ENCODE data around the gene NR1I2.

Gene NR1I2

DNA sequence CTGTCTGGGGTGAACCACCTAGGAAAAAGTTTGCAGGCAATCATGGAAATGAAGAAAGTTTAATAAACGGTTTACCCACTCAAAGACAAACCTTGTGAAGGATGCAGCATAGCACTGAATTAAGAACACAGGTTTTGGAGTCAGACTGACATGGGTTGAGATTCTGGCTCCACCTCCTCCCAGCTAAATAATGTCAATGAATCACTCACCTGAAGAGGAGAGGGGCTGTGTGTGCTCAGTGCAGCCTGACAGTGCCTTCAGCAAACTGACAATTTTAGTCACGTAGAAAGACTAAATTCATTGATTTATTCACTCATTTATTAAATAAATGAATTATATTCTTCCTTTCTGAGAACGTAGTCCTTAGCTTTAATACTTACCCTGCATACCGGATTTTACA, 18.9 kb downstream of the NR1I2 start:
- POLR2A ChIA-PET, result no interaction called here
- CTCF ChIA-PET, result interaction anchor here (0.9 kb wide), 1 partner anchor 16 kb away, joined by 3 read pairs; no protein-coding TSS in a partner anchor

GRCh38 chr3:119808244-119808643, 26.3 kb downstream of the NR1I2 start:
- no peaks in the 10 kb centered on the region for H3K36me3 ChIP-seq (ENCODE audit: control insufficient read depth in 4 of 4, insufficient read depth in 4 of 4, low read length in 3 of 4)
- H3K27me3 ChIP-seq (replicated peaks in 2 of 5; ENCODE audit: control insufficient read depth in 4 of 5, insufficient read depth in 5 of 5, low read length in 4 of 5), result no peaks in the 10 kb centered on the region
- H3K4me1 ChIP-seq (ENCODE audit: control extremely low read depth in 1 of 4, control insufficient read depth in 4 of 4, insufficient read depth in 4 of 4, low read length in 3 of 4), result peaks cover 3 to 15% (median 11%) of the 10 kb centered on the region in 4 experiments
- ChIA-PET CTCF (interaction anchor here (2.1 kb wide), 1 partner anchor 11 kb away, joined by 11 read pairs; no protein-coding TSS in a partner anchor), POLR2A (no interaction called here)
- no peak overlapping the region for H3K27ac ChIP-seq (ENCODE audit: insufficient read depth in 1 of 2, low read depth in 1 of 2, low read length in 2 of 2, poor library complexity in 1 of 2, severe bottlenecking in 2 of 2)
- DNase-seq, result no peak
- no peaks in the 10 kb centered on the region for H3K9me3 ChIP-seq (ENCODE audit: control extremely low read depth in 1 of 5, control insufficient read depth in 4 of 5, insufficient read depth in 2 of 5, low read depth in 1 of 5, low read length in 4 of 5)
- WGBS (ENCODE audit: insufficient coverage), result 90% methylated on average over 4 of the region's 4 CpGs
- no peak overlapping the region for H3K4me3 ChIP-seq (ENCODE audit: control insufficient read depth in 1 of 7, extremely low read depth in 1 of 7, insufficient read depth in 4 of 7, low read depth in 2 of 7, low read length in 6 of 7)

More for the DNA sequence above, 18.9 kb downstream of the NR1I2 start:
- peaks cover 0 to 3% (median 0%) of the 10 kb centered on the region in 5 experiments for H3K27me3 ChIP-seq (replicated peaks in 2 of 5; ENCODE audit: control insufficient read depth in 4 of 5, insufficient read depth in 5 of 5, low read length in 4 of 5)
- WGBS (ENCODE audit: insufficient coverage), result 100% methylated on average over 3 of the region's 4 CpGs
- H3K4me1 ChIP-seq (ENCODE audit: control extremely low read depth in 1 of 4, control insufficient read depth in 4 of 4, insufficient read depth in 4 of 4, low read length in 3 of 4), result no peaks in the 10 kb centered on the region
- no peak for DNase-seq
- no peaks in the 10 kb centered on the region for H3K36me3 ChIP-seq (ENCODE audit: control insufficient read depth in 4 of 4, insufficient read depth in 4 of 4, low read length in 3 of 4)
- no peaks in the 10 kb centered on the region for H3K9me3 ChIP-seq (ENCODE audit: control extremely low read depth in 1 of 5, control insufficient read depth in 4 of 5, insufficient read depth in 2 of 5, low read depth in 1 of 5, low read length in 4 of 5)
- no peak overlapping the region for H3K4me3 ChIP-seq (ENCODE audit: control insufficient read depth in 1 of 7, extremely low read depth in 1 of 7, insufficient read depth in 4 of 7, low read depth in 2 of 7, low read length in 6 of 7)
- no peak overlapping the region for H3K27ac ChIP-seq (ENCODE audit: insufficient read depth in 1 of 2, low read depth in 1 of 2, low read length in 2 of 2, poor library complexity in 1 of 2, severe bottlenecking in 2 of 2)

GRCh38 chr3:119808843-119809242, 26.9 kb downstream of the NR1I2 start:
- 97% methylated on average over 5 of the region's 6 CpGs for WGBS (ENCODE audit: insufficient coverage)
- POLR2A ChIA-PET, result no interaction called here
- H3K36me3 ChIP-seq (ENCODE audit: control insufficient read depth in 4 of 4, insufficient read depth in 4 of 4, low read length in 3 of 4), result no peaks in the 10 kb centered on the region
- CTCF ChIA-PET, result interaction anchor here (2.1 kb wide), 1 partner anchor 10 kb away, joined by 11 read pairs; no protein-coding TSS in a partner anchor
- H3K27me3 ChIP-seq (replicated peaks in 2 of 5; ENCODE audit: control insufficient read depth in 4 of 5, insufficient read depth in 5 of 5, low read length in 4 of 5), result no peaks in the 10 kb centered on the region
- no peak overlapping the region for H3K4me3 ChIP-seq (ENCODE audit: control insufficient read depth in 1 of 7, extremely low read depth in 1 of 7, insufficient read depth in 4 of 7, low read depth in 2 of 7, low read length in 6 of 7)
- no peaks in the 10 kb centered on the region for H3K9me3 ChIP-seq (ENCODE audit: control extremely low read depth in 1 of 5, control insufficient read depth in 4 of 5, insufficient read depth in 2 of 5, low read depth in 1 of 5, low read length in 4 of 5)
- H3K4me1 ChIP-seq (ENCODE audit: control extremely low read depth in 1 of 4, control insufficient read depth in 4 of 4, insufficient read depth in 4 of 4, low read length in 3 of 4), result peaks cover 3 to 15% (median 11%) of the 10 kb centered on the region in 4 experiments
- no peak overlapping the region for H3K27ac ChIP-seq (ENCODE audit: insufficient read depth in 1 of 2, low read depth in 1 of 2, low read length in 2 of 2, poor library complexity in 1 of 2, severe bottlenecking in 2 of 2)
- DNase-seq, result no peak

GRCh38 chr3:119809249-119810017, 27.5 kb downstream of the NR1I2 start:
- Histone ChIP-seq H3K36me3 (ENCODE audit: control insufficient read depth in 4 of 4, insufficient read depth in 4 of 4, low read length in 3 of 4) (no peaks in the 10 kb centered on the region), H3K27ac (ENCODE audit: insufficient read depth in 1 of 2, low read depth in 1 of 2, low read length in 2 of 2, poor library complexity in 1 of 2, severe bottlenecking in 2 of 2) (no peak overlapping the region), H3K4me1 (ENCODE audit: control extremely low read depth in 1 of 4, control insufficient read depth in 4 of 4, insufficient read depth in 4 of 4, low read length in 3 of 4) (peaks cover 3 to 15% (median 11%) of the 10 kb centered on the region in 4 experiments), H3K27me3 (replicated peaks in 2 of 5; ENCODE audit: control insufficient read depth in 4 of 5, insufficient read depth in 5 of 5, low read length in 4 of 5) (no peaks in the 10 kb centered on the region), H3K9me3 (ENCODE audit: control extremely low read depth in 1 of 5, control insufficient read depth in 4 of 5, insufficient read depth in 2 of 5, low read depth in 1 of 5, low read length in 4 of 5) (no peaks in the 10 kb centered on the region), H3K4me3 (ENCODE audit: control insufficient read depth in 1 of 7, extremely low read depth in 1 of 7, insufficient read depth in 4 of 7, low read depth in 2 of 7, low read length in 6 of 7) (peak overlapping the region; percentile 26 to 83 (median 64))
- DNase-seq, result peak in 2 of 3 donors; percentile 18 to 31
- POLR2A ChIA-PET, result no interaction called here
- 48% methylated on average over 13 of the region's 31 CpGs for WGBS (ENCODE audit: insufficient coverage)
- CTCF ChIA-PET, result interaction anchor here (1.0 to 2.1 kb wide), 3 partner anchors 10 to 331 kb away, joined by 3 to 11 read pairs (median 3); no protein-coding TSS in a partner anchor

GRCh38 chr3:119810018-119810435, 28.1 kb downstream of the NR1I2 start:
- H3K4me1 ChIP-seq (ENCODE audit: control extremely low read depth in 1 of 4, control insufficient read depth in 4 of 4, insufficient read depth in 4 of 4, low read length in 3 of 4), result peaks cover 3 to 15% (median 11%) of the 10 kb centered on the region in 4 experiments
- POLR2A ChIA-PET, result no interaction called here
- H3K27ac ChIP-seq (ENCODE audit: insufficient read depth in 1 of 2, low read depth in 1 of 2, low read length in 2 of 2, poor library complexity in 1 of 2, severe bottlenecking in 2 of 2), result no peak overlapping the region
- H3K36me3 ChIP-seq (ENCODE audit: control insufficient read depth in 4 of 4, insufficient read depth in 4 of 4, low read length in 3 of 4), result no peaks in the 10 kb centered on the region
- WGBS (ENCODE audit: insufficient coverage), result 0% methylated on average over 29 of the region's 33 CpGs
- no peaks in the 10 kb centered on the region for H3K27me3 ChIP-seq (replicated peaks in 2 of 5; ENCODE audit: control insufficient read depth in 4 of 5, insufficient read depth in 5 of 5, low read length in 4 of 5)
- peak; percentile 35 to 78 (median 64) for DNase-seq
- H3K4me3 ChIP-seq (ENCODE audit: control insufficient read depth in 1 of 7, extremely low read depth in 1 of 7, insufficient read depth in 4 of 7, low read depth in 2 of 7, low read length in 6 of 7), result peak overlapping the region; percentile 26 to 83 (median 64)
- H3K9me3 ChIP-seq (ENCODE audit: control extremely low read depth in 1 of 5, control insufficient read depth in 4 of 5, insufficient read depth in 2 of 5, low read depth in 1 of 5, low read length in 4 of 5), result no peaks in the 10 kb centered on the region
- CTCF ChIA-PET, result interaction anchor here (0.8 to 1.4 kb wide), 5 partner anchors 18 to 331 kb away, joined by 3 to 4 read pairs (median 3); no protein-coding TSS in a partner anchor

DNA sequence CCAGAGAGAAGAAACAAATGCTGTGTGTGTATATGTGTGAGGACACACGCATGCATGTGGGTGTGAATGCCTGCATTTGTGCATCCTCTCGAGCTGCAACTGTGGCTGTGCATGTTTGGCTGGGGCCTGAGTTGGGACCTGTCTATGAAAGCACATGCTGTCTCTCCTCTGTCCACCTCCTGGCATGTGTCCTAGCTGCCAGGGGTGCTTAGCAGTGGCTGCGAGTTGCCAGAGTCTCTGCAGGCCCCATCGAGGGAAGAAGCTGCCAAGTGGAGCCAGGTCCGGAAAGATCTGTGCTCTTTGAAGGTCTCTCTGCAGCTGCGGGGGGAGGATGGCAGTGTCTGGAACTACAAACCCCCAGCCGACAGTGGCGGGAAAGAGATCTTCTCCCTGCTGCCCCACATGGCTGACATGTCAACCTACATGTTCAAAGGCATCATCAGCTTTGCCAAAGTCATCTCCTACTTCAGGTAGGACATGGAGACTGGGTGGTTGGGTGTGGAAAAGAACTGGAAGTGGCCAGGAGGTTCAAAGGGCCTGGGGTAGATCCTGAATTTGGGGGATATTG, 30.7 kb downstream of the NR1I2 start:
- CTCF ChIA-PET, result interaction anchor here (0.8 kb wide), 1 partner anchor 19 kb away, joined by 3 read pairs; no protein-coding TSS in a partner anchor
- POLR2A ChIA-PET, result no interaction called here

GRCh38 chr3:119815716-119816115, 33.8 kb downstream of the NR1I2 start:
- Histone ChIP-seq H3K9me3 (ENCODE audit: control extremely low read depth in 1 of 5, control insufficient read depth in 4 of 5, insufficient read depth in 2 of 5, low read depth in 1 of 5, low read length in 4 of 5) (no peaks in the 10 kb centered on the region), H3K4me3 (ENCODE audit: control insufficient read depth in 1 of 7, extremely low read depth in 1 of 7, insufficient read depth in 4 of 7, low read depth in 2 of 7, low read length in 6 of 7) (no peak overlapping the region), H3K4me1 (ENCODE audit: control extremely low read depth in 1 of 4, control insufficient read depth in 4 of 4, insufficient read depth in 4 of 4, low read length in 3 of 4) (peaks cover 0 to 2% (median 0%) of the 10 kb centered on the region in 4 experiments), H3K27ac (ENCODE audit: insufficient read depth in 1 of 2, low read depth in 1 of 2, low read length in 2 of 2, poor library complexity in 1 of 2, severe bottlenecking in 2 of 2) (no peak overlapping the region), H3K27me3 (replicated peaks in 2 of 5; ENCODE audit: control insufficient read depth in 4 of 5, insufficient read depth in 5 of 5, low read length in 4 of 5) (no peaks in the 10 kb centered on the region), H3K36me3 (ENCODE audit: control insufficient read depth in 4 of 4, insufficient read depth in 4 of 4, low read length in 3 of 4) (no peaks in the 10 kb centered on the region)
- no peak for DNase-seq
- ChIA-PET CTCF (interaction anchor here (1.4 to 3.9 kb wide), 4 partner anchors 9 to 33 kb away, joined by 4 to 15 read pairs (median 4); partner anchors contain the start of gene NR1I2), POLR2A (no interaction called here)
- 100% methylated on average over 3 of the region's 8 CpGs for WGBS (ENCODE audit: insufficient coverage)

More for the DNA sequence above, 30.7 kb downstream of the NR1I2 start:
- Histone ChIP-seq H3K9me3 (ENCODE audit: control extremely low read depth in 1 of 5, control insufficient read depth in 4 of 5, insufficient read depth in 2 of 5, low read depth in 1 of 5, low read length in 4 of 5) (no peaks in the 10 kb centered on the region), H3K27me3 (replicated peaks in 2 of 5; ENCODE audit: control insufficient read depth in 4 of 5, insufficient read depth in 5 of 5, low read length in 4 of 5) (no peaks in the 10 kb centered on the region), H3K27ac (ENCODE audit: insufficient read depth in 1 of 2, low read depth in 1 of 2, low read length in 2 of 2, poor library complexity in 1 of 2, severe bottlenecking in 2 of 2) (no peak overlapping the region), H3K4me3 (ENCODE audit: control insufficient read depth in 1 of 7, extremely low read depth in 1 of 7, insufficient read depth in 4 of 7, low read depth in 2 of 7, low read length in 6 of 7) (no peak overlapping the region), H3K4me1 (ENCODE audit: control extremely low read depth in 1 of 4, control insufficient read depth in 4 of 4, insufficient read depth in 4 of 4, low read length in 3 of 4) (peaks cover 3 to 15% (median 11%) of the 10 kb centered on the region in 4 experiments), H3K36me3 (ENCODE audit: control insufficient read depth in 4 of 4, insufficient read depth in 4 of 4, low read length in 3 of 4) (no peaks in the 10 kb centered on the region)
- 98% methylated on average over 5 of the region's 8 CpGs for WGBS (ENCODE audit: insufficient coverage)
- DNase-seq, result no peak

Data from common myeloid progenitor, CD34-positive (primary cell).